NAMALWA (cell line): ENCODE measurements around the gene REV3L.

Source experiments
- DNase-seq: peaks from one replicate; pipeline ENCODE4 v3.0.0-alpha.2; 2015; ENCODE audit warnings: low spot score

REV3L gene

DNA sequence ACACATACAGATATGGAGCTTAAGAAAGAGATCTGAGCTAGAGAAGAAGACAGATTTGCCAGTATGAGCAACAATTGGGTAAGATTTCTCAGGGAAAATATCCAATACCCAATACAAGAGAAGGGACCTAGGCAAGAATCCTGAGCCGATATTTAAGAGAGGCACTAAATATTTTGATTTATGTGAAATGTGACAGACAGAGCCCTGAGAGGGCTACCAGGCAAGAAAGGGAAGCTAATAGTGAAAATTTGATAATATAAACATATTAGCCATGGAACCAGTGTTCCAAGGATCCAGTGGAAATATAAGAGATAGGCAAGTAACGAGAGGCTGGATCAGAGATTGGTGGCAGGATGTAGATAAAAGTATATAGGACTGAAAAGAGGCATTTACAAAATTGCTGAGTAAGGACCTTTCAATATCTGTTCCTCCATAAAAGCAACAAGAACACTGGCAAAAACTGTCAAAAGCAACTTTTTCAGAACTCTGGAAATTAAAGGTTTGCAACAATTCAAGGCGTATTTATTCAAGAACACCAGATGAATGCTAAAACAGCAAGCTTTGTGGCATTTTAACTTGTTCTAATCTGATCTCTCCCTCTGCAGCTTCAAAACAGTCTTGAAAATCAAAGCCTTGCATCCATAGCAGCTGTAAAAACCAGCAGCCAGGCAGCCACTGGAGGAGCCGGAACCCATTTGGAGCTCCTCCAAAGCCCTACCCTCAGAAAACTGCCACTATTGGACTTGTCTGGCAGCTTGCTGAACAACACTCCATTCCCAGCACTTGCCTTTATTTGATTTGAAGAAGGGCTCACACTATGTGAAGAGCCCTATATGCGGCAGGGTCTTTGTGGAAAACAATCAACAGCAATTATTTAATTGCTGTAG, 58.8 kb downstream of the REV3L start:
- no peak for DNase-seq

DNA sequence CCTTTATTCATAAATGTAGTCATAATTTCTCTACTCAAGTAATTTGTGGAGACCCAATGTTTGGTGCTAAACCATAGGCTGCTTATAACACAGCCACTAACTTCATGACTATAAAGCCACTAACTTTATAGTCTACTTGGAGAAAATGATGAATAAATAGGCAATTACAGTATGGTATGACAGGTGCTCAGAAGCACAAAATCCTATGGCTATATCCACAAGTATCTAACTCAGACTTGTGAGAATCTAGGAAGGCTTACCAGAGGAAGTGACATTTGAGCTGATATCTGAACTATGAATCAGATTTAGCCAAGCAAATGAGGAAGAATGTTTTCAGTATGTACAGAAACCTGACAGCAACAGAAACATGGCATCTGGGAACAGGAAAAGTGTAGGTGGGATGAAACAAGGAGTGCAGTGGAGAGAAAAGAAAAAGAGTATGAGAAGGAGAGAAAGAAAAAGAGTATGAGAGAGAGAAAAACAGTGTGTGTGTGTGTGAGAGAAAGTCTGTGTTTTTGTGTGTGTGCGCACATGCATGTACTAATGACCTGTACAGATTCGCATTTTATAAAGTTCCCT, 59.9 kb downstream of the REV3L start:
- DNase-seq, result no peak

DNA sequence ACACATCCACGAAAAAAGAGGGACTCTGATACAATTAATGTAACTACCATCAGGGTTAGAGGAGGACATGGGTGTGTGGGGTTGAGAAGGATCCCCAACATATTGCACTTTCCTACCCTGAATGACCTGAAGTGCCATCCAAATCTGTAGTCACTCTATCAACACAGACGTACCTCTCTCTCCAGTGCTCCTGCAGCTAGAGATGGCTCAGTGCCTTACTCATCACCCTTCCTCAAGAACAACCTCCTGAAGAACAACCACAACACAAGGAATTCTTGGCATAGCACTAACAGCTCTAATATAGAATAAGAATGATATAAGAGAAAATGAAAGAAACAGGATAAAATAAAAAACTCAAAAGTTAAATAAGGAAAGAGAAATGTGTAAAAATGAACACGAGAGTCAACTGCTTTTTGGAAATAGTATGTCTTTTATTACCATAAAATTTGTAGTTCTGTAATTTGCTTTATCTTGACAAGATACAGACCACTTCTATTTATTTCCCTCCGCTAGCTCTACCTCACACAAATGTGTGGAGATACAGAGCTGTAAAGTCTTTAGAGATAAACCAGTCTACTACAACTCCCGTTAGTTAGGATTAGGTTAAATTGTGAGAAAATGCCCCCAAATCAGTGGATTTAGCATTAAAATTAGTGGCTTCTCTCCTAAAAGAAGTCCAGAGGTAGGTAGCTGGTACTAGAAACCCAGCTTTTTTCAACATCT, 63.9 kb downstream of the REV3L start:
- no peak for DNase-seq

DNA sequence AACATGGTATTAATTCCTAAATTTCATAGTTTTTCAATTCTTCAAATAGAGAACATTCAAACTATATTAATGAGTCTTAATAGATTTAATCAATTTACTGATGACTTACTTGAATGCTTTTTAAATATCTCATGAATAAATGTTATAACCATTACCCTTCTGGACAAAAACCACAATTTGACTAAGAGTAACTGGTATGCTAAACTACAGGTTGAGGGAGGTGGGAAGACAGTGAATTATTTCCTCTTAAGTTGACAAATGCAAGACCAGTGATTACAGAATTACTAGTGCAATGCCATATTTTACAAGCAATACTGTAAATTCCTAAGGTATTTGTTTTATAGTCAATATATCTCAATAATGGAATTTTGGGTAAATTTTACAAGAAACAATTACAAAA, 65.1 kb downstream of the REV3L start:
- no peak for DNase-seq

DNA sequence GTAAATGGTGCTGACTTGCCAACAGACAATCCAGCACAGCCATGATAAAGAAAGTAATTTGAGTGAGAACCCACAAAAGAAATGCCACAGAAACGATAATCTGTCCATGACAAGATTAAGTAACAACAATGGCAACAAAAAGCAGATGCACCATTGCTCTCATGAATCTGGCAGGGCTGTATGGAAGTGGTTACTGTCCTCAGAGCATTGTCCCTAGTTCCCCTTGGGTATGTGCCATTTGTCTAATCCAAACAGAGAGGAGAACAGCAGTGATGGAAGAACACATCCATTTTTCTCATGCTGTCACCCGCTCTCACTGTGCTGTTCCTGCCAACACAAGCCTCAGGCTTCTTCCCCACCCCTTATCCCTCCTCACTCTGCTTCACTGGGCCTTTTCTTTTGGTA, 65.8 kb downstream of the REV3L start:
- no peak for DNase-seq

DNA sequence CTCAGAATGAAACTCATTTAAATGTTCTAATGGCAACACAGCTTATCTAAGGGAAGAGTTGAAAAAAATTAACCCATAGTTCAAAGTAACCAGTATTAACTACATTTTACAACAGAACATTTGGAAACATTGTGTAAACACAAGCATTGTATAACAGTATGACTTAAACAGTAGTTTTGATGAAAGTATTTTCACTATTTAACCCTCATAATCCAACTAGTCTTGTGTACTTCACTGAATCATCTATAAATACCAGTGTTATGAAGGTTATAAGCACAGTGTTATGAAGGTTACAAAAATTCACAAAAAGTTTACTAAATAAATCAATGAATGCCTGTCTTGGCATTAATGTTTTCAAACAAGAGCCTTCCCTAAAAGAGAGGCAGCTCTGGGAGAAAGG, 66.5 kb downstream of the REV3L start:
- DNase-seq, result no peak

DNA sequence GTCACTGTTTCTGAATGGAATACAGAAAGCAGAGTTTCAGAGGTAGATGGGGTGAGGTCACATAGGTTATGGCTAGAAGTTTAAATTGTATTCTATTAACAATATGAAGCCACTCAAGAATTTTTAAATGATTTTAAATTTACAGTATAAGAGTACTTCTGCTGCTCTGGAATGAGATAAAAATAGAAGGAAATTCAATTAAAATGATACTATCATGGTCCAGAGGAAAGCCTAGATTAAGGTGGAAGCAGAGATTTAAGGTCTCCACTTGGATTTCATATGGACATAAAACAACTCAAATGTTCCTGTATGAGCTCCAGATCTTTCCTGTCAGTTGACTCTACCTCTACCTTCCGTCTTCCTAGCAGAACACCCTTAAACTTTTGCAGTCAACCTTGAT, 68.6 kb downstream of the REV3L start:
- no peak for DNase-seq

DNA sequence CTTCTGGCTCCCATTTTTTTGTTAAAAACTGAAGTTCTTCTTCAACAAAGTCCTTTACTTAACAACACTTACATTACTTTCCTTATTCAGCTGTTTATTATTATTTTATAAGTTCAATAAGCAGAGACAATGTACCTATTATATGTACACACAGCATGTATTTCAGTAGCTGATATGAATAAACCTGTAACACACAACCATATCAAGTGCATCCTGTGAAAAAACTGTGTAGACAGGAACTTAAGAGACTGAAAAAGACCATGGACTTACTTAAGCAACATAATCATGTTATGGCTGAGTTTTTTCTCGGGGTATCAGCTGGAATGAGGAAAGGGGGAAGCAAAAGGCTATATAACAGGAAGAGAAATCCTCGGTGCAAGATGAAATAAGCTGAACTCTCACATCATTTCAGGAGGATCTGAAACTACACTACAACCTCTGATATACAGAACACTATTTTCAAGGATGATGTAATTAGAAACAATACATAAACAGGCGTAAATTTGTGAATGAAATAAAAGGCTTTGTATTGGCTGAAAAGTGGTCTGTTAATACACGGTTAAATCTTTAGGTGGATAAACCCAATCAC, 70.9 kb downstream of the REV3L start:
- DNase-seq, result peak; percentile 30

DNA sequence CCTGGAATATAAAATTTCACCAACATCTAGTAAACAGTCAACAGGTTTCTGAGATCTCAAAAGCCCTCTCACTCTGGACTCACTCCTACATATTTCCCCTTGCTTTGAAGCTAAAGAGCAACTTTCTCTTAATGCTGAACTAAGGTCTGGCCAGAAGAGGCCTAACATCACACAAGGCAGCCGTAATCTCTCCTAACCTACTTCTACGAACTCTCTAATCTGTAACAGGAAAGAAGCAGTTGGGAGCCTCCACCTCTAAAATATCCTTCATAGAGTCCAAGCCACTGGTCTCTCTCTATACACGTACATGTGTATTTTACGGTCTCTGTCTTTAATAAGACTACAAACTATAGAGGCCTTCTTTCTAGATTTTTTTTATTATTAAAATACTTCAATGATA, 72.0 kb downstream of the REV3L start:
- no peak for DNase-seq

DNA sequence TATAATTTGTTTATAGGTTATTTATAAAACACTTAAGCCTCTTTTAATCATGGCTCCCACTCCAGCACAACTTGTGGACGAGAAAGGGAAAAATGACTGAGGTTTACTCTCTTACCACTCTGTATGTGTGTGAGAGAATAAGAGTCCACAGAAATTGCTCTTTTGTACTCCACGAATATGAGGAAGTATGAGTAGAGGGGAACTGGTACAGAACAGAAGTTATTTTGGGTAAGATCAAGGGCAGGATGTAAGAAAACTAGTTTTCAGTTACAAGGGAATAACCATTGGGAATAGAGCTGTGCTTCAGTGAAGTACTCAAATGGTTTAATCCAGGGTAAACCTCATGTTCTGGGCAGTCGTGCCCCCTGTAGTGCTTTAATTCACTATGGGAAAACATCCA, 72.6 kb downstream of the REV3L start:
- DNase-seq, result no peak

DNA sequence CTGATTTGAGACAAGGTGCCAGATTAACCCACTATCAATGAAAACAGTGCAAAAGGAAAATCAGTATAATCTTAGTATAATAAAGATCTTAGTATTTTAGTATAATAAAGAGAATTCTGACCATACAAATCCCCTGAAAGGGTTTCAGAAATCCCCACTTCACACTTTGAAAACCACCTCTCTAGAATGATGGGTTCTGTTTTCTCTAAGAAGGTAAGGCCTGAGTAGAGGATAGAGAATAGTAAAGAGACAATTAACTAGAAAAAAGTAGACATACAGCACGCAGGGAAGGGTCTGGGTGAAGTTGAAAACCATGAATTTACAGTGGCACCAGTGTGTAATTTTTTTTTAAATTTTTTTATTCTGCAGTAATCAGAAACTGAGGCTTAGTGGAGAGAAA, 73.6 kb downstream of the REV3L start:
- no peak for DNase-seq

DNA sequence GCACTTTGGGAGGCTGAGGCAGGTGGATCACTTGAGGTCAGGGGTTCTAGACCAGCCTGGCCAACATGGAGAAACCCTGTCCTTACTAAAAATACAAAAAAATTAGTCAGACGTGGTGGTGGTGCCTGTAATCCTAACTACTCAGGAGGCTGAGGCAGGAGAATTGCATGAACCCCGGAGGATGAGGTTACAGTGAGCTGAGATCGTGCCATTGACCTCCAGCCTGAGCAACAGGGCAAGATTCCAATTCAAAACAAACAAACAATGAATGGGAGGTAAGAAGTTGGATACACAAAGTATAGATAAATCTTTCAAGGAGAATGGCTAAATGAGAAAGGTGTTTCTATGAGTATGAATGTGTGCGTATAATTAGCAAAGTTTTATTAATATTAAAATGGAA, 75.3 kb downstream of the REV3L start:
- no peak for DNase-seq

DNA sequence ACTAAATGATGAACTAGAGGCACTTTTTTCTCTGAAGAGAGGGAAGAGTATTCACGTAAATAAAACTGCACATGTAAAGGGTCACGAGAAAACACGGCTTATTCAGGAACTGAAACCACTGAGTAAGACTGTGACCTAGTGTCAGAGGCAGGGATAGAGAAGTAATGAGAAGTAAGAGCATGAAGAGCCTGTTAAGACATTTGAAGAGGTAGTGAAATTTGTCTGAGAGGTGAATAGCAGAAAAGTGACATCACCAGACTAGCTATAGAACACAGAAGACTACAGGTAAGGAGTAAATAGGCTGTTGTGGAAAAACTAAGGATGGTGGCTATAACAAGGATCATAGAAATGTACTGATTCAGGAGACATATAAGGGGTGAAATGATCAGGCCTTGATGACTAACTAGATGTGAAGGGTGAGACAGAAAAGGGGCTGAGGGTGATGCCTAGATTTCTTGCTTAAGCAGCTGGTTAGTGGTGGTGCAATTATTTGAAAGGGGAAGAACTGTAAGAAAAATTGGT, 76.8 kb downstream of the REV3L start:
- DNase-seq, result peak; percentile 94

DNA sequence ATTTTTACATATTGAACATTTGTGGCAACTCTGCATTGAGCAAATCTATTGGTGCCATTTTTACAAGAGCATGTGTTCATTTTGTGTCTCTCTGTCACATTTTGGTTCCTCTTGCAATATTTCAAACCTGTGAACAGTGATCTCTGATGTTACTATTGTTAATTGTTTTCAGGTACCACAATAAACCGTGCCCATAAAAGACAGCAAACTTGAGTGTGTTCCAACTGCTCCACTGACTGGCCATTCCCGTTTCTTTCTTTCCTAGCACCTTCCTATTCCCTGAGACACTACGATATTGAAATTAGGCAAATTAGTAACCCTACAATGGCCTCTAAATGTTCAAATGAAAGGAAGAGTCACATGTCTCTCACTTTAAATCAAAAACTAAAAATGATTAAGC, 79.6 kb downstream of the REV3L start:
- no peak for DNase-seq

DNA sequence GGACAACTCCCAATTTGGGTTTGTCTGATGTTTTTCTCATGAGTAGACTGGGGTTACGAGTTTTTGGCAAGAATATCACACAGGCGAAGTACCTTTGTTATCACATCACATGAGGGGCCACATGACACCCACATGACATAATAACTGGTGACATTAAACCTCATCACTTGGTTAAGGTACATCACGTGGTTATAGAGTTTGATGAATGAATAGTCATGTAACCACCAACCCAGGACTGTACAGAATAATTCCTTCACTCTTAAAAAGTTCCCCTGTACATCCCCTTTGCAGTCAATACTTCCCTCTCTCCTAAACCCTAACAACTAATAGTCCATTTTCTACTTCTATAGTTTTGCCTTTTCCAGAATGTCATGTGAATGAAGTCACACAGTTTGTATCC, 83.4 kb downstream of the REV3L start:
- DNase-seq, result no peak

DNA sequence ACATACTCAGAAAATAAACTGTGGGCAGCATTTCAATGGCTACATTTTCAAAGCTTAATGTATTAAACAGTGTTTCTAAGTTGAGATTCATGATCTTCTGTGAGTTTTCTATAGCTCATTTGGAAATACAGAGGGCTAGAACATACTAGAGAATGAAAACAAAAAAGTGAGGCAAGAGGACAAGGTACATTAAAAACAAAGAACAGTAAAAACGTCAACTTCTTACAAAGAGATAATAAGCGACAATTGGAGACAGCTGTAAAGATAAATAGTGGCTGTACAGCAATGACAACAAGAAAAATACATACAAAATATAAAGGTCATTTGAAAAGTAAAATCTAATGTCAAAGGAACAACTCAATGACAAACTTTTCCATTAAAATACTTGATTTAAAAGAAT, 94.3 kb downstream of the REV3L start:
- no peak for DNase-seq

DNA sequence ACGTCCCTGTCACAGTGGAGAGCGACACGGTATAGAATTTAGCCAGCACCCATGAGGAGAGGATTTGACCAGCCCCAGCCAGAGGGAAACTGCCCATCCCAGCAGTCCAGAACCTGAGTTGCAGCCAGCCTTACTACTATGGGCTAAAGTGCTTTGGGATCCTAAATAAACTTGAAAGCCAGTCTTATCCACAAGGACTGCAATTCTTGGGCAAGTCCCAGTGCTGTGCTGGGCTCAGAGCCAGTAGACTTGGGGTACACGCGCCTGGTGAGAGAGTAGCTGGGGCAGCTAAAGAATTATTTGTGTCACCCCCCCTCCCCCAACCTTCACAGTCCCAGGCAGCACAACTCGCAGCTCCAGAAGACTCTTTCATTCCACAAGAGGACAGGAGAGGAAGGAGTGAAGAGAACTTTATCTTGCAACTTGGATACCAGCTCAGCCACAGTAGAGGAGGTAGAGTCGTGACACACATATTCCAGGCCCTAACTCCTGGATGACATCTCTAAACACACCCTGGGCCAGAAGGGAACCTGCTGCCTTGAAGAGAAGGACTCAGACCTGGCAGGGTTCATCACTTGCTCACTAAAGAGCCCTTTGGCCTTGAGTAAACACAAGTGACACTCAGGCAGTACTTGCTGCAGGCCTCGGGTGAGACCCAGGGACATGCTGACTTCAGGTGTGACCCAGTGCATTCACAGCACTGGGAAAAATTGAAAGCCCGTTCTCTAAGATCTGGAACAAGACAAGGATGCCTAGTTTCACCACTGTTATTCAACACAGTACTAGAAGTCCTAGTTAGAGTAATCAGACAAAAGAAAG, 100.3 kb downstream of the REV3L start:
- no peak for DNase-seq

DNA sequence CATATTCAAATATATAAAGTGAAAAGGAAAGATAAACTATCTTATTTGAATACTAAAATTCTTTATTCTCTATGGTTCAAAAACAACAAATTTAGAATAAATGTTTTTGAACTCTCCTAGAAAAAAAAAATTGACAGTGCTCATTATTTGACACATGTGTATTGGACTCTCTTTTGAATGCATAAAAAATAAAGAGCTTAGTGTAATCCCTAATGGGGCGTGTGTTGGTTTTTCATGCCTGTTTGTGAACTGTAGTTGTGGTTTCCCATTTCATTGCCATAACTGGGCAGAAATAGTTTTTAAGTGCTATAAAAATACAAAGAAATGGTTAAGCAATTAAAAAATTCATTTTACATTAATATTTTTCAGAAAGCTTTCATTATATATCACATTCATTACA, 101.3 kb downstream of the REV3L start:
- DNase-seq, result no peak

DNA sequence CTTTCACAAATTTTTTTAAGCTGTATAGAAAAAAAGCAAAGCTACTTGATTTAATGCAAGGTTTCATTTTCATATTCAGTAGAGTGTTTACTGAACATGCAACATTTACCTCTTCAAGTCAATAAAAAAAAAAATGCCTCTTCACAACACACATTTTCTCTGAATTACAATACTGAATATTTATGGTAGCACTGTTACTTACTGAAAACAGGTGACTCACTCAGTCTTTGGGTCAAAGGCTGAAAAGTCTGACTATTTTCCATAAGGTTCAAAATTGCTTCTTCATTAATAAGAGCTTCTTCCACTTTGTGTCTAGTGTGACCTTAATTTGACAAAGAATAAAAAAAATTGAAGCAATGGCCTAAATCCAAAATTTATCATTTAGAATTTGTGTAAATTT, 101.9 kb downstream of the REV3L start:
- no peak for DNase-seq

DNA sequence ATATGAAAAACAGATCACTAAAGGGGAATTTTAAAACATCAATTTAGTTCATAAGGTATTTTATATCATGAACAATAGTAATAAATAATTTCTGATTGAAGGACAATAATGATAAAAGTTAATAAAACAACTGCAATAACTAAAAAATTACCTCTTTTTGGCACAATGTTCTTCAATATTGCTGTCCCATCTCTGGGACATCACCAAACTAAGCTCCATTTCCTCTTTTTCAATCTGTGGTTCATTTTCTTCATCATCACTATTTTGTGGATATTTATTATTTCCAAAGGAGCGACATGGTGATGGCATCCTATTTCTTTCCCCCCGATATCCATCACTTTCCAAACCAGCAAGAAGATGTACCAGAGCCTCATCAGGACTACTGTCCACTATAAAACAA, 103.2 kb downstream of the REV3L start:
- DNase-seq, result no peak

DNA sequence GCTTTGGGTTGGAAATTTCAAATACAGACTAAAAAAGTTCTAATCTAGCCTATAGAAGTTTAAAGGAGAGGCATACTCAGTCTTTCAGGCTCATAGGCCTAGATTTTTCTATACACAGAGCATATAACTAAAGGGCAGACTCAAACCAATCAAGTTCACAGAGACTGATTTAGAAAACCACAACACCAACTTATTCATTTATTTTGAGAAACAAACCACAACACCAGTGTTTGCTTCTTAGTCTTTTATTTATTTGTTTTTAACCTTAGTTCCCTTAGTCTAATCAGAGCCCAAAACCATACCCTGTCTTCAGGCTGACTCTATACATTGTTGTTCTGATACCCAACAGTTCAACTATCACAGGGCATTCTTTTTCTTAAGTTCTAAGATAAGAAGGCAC, 103.7 kb downstream of the REV3L start:
- no peak for DNase-seq
